ENCODE results near the gene RFTN1. TPM values are rescaled to one million over a fixed set of nuclear protein-coding genes. Genes with fewer than 3 reads are reported as not detected.
"Not testable (repeated sequence)": the region's sequence is repeated elsewhere in the genome, so short reads cannot be mapped to it uniquely, and the experiment has no call there.

RFTN1 gene
- total RNA-seq, 1 donor from 2014 or later, result 93.7 TPM

DNA sequence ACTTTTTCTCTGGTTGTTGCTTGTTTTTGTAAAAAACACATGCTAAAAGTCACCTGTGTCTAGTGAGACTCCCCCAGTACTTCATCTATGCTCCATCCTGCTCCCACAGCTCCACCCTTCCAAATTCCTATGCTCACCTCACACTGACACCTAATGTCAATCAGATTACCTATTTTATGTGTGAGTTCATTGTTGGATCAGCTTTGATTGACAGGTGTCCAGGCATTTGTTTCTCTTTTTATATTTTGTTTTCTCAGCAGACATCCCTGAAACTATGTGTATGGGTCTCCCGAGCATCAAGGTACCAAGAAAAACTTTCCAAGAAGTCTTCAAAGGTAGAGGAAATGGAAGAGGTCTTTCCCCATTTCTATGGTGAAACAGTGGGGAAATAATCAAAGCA lies 13.4 kb downstream of the RFTN1 start:
- peaks cover 61% of the 10 kb centered on the region for H3K4me1 Mint-ChIP-seq (ENCODE audit: low read depth)
- intact Hi-C loops (cut with micrococcal nuclease), result no loop called here
- no peaks in the 10 kb centered on the region for H3K9me3 Mint-ChIP-seq
- no peak overlapping the region for H3K4me3 Mint-ChIP-seq (ENCODE audit: low read depth)
- peak overlapping the region; percentile 4 for H3K27ac Mint-ChIP-seq
- no peak for DNase-seq (ENCODE audit: low spot score)
- peaks cover 79% of the 10 kb centered on the region for H3K36me3 Mint-ChIP-seq (ENCODE audit: low read depth)
- H3K27me3 Mint-ChIP-seq (ENCODE audit: low read depth), result no peaks in the 10 kb centered on the region

DNA sequence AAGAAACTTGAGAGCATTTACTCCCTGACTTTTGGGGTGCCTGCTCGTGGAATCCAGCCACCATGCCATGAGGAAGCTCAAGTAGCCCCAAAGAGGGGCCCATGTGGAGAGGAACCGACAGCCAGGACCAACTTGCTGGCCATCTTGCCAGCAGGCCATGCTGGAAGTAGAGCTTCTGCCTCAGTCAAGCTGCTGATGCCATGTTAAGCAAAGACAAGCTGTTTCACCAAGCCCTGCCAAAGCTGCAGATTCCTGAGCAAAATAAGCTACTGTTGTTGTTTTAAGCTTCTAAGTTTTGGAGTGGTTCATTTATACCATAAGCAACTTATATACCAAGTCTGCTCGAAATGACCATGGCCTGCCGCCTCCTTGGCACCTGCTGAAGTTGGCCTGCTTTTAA lies 14.1 kb downstream of the RFTN1 start:
- Mint-ChIP-seq H3K36me3 (ENCODE audit: low read depth) (peaks cover 77% of the 10 kb centered on the region), H3K4me3 (ENCODE audit: low read depth) (no peak overlapping the region), H3K27ac (no peak overlapping the region), H3K27me3 (ENCODE audit: low read depth) (no peaks in the 10 kb centered on the region), H3K9me3 (no peaks in the 10 kb centered on the region), H3K4me1 (ENCODE audit: low read depth) (peaks cover 61% of the 10 kb centered on the region)
- intact Hi-C loops (cut with micrococcal nuclease), result no loop called here
- DNase-seq (ENCODE audit: low spot score), result no peak

DNA sequence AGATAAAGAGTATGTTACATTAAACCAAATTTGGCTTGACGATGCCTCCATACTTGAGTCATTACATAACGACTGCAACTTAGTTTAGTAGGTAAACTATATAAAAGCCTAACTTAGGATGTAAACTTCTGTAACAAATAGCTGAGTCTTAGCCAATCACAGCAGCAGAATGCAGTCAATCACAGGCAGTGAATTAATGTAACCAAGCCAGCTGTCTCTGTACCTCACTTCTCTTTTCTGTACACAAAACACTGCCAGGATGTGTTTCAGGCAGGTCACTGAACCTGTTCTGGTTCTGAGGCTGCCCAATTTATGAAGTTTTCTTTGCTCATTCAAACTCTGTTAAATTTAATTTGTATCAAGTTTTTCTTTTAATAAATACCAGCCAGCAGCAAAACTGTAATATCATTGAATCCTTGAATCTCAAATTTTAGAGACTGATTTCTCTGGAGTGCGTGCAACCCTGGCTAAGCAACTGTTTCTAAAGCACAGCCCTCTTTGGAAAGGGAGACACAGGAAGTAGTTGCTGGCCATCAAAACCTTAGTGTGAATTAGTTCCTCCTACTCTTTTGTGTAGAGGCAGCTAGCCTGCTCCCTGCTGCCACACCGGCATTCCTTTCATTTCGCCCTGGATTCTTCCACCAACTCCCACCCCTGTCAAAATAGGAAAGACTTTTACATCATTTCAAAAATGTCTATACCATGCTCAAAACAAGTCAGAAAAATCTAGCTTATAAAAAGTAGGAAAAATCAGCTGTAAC lies 15.2 kb downstream of the RFTN1 start:
- no peak overlapping the region for H3K27ac Mint-ChIP-seq
- DNase-seq (ENCODE audit: low spot score), result no peak
- peaks cover 73% of the 10 kb centered on the region for H3K36me3 Mint-ChIP-seq (ENCODE audit: low read depth)
- peaks cover 57% of the 10 kb centered on the region for H3K4me1 Mint-ChIP-seq (ENCODE audit: low read depth)
- no peaks in the 10 kb centered on the region for H3K27me3 Mint-ChIP-seq (ENCODE audit: low read depth)
- H3K4me3 Mint-ChIP-seq (ENCODE audit: low read depth), result no peak overlapping the region
- intact Hi-C loops (cut with micrococcal nuclease), result no loop called here
- H3K9me3 Mint-ChIP-seq, result no peaks in the 10 kb centered on the region

DNA sequence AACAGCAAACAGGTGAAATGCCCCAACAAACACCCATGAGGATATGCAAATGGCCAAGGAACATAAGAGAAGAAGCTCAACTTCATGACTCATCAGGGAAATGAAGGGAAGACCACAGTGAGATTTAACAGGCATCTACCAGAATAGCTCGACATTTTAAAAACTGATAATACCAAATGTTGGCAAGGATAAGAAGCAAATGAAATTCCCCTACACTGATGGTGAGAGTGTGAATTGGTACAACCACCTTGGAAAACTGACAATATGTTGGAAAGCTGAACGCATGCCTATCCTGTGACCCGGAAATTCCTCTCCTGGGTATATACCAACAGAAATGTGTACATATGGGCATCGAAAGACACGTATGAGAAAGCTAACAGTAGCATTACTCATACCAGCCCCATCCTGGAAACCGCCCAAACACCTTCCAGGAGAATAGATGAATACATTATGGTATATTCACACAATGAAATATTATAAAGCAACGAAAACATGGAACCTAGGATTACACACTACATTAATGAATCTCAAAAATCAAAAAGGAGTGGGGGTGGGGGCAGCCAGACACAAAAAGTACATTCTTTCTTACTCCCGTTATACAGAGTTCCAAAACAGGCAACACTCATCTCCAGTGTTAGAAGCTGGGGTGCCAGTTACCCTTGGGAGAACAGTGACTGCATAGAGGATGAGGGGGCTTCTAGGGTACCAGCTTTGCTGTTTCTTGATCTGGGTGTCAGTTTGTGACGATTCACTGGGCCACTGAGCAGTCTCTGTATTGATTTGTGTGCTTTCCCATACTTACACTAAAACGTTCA lies 16.9 kb downstream of the RFTN1 start:
- Mint-ChIP-seq H3K27me3 (ENCODE audit: low read depth) (no peaks in the 10 kb centered on the region), H3K9me3 (no peaks in the 10 kb centered on the region), H3K36me3 (ENCODE audit: low read depth) (peaks cover 72% of the 10 kb centered on the region), H3K4me1 (ENCODE audit: low read depth) (peaks cover 53% of the 10 kb centered on the region), H3K4me3 (ENCODE audit: low read depth) (no peak overlapping the region), H3K27ac (peak overlapping the region; percentile 27)
- DNase-seq (ENCODE audit: low spot score), result no peak
- intact Hi-C loops (cut with micrococcal nuclease), result no loop called here

DNA sequence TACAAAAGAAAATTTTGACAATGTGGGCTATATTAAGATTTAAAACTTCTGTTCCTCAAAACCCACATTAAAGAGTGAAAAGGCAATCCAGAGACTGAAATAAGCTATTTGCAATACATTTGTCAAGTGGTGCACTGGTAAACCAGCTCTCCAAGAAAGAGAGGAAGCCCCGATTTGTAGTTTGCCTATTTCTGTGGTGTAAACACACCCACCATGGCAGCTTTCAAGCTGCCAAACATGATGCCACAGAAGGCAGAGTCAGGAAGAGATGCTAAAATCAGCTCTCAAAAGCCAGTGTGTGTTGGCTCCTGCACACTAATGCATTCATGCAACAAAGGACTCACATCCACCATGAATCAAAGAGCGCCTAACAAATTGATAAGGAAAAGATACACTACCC lies 17.5 kb downstream of the RFTN1 start:
- DNase-seq (ENCODE audit: low spot score), result no peak
- Mint-ChIP-seq H3K9me3 (no peaks in the 10 kb centered on the region), H3K36me3 (ENCODE audit: low read depth) (peaks cover 77% of the 10 kb centered on the region), H3K4me1 (ENCODE audit: low read depth) (peaks cover 53% of the 10 kb centered on the region), H3K4me3 (ENCODE audit: low read depth) (no peak overlapping the region), H3K27me3 (ENCODE audit: low read depth) (no peaks in the 10 kb centered on the region), H3K27ac (peak overlapping the region; percentile 8)
- intact Hi-C loops (cut with micrococcal nuclease), result no loop called here

DNA sequence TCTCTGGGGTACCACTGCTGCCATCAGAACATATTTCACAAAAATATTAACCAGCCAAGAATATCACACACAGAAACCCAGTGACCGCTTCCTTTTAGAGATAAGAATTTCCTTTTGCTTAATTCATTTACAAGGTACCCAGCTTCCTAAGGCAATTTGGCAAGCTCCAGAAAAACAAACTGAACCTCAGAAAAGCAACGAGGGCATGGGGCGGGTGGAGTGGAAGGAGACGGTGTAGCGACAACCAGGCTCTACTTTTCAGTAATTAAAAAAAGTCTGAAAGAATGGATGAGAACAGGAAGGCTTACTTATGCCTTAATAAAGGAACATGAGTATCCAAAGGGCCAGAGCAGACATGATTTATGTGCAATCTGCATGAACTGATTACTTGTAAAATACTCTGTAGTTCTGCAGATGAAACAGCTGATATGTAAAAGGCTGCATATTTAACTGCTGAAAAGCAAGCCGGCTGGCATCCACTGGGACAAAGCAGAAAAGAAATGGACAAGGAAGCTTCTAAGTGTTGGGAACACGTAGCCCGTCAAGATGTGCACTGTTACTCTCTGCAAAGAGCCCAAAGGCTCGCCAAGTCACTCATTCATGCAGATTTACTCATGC lies 18.6 kb downstream of the RFTN1 start:
- H3K27ac Mint-ChIP-seq, result no peak overlapping the region
- H3K36me3 Mint-ChIP-seq (ENCODE audit: low read depth), result peaks cover 77% of the 10 kb centered on the region
- H3K9me3 Mint-ChIP-seq, result no peaks in the 10 kb centered on the region
- no peak overlapping the region for H3K4me3 Mint-ChIP-seq (ENCODE audit: low read depth)
- intact Hi-C loops (cut with micrococcal nuclease), result no loop called here
- peaks cover 54% of the 10 kb centered on the region for H3K4me1 Mint-ChIP-seq (ENCODE audit: low read depth)
- no peaks in the 10 kb centered on the region for H3K27me3 Mint-ChIP-seq (ENCODE audit: low read depth)
- DNase-seq (ENCODE audit: low spot score), result no peak

DNA sequence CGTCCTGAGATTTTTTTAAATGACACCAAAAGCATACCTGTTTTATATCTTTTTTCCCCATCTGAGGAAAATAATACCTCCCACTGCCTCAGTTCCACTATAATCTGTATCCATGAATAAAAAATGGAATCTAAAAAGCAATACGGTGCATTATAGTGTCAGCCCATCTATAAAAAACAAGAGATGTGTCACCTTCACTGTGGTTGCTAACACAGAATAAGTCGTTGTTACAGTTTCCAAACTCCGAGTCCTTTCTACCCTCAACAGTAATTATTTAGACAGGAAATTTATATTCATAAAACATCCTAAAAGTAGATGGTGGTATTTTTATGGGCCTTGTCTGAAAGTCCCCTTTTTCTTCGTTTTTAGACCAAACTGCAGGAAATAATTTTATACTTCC lies 19.4 kb downstream of the RFTN1 start:
- peaks cover 79% of the 10 kb centered on the region for H3K36me3 Mint-ChIP-seq (ENCODE audit: low read depth)
- no peak overlapping the region for H3K4me3 Mint-ChIP-seq (ENCODE audit: low read depth)
- no peaks in the 10 kb centered on the region for H3K9me3 Mint-ChIP-seq
- no peak overlapping the region for H3K27ac Mint-ChIP-seq
- no peak for DNase-seq (ENCODE audit: low spot score)
- no peaks in the 10 kb centered on the region for H3K27me3 Mint-ChIP-seq (ENCODE audit: low read depth)
- peaks cover 55% of the 10 kb centered on the region for H3K4me1 Mint-ChIP-seq (ENCODE audit: low read depth)
- intact Hi-C loops (cut with micrococcal nuclease), result no loop called here

DNA sequence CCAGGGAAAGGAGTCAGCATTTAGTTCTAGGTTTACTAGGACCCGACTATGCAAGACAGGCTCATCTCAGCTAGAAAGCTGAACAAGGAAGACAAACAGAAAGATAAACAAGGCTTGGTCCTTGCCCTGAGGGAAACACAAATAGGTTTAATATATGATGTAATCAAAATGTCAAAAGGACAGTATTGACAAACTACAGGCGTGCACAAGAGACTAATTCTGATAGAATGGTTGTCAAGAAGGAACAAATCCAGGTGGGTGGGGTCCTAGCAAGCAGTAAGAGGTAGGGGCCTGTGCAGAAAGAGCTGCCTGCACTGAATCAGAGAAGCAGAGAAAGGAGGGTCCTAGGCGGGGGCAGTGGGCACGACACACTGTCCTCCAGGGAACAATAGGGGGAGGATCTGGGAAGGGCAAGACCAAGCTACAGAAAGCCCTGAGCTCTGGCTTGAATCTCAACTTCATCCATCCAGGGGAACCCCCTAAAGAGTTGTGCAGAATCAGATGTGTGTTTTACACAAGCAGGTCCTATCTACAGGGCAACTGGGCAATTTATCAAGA lies 23.4 kb downstream of the RFTN1 start:
- peaks cover 35% of the 10 kb centered on the region for H3K4me1 Mint-ChIP-seq (ENCODE audit: low read depth)

DNA sequence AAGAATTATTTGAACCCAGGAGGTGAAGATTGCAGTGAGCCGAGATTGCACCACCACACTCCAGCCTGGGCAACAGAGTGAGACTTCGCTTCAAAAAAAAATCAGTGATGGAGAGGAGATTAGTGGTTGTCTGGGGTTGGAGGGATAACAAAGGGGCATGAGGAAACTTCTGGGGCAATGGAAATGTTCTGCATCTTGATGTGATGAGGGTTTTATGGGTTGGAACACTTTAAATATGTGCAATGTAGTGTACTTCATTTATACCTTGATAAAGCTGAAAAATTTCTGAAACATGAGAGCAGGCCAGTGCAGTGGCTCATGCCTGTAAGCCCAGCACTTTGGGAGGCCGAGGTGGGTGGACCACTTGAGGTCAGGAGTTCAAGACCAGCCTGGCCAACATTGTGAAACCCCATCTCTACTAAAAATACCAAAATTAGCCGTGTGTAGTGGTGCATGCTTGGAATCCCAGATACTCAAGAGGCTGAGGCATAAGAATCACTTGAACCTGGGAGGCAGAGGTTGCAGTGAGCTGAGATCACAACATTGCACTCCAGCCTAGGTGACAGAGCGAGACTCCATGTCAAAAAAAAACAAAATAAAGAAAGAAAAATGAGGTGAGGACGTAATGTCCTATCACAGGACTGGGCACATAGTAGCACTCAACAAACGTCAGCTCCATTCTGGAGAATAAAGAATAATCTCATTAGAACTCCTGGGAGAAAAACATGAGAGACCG lies 24.0 kb downstream of the RFTN1 start:
- H3K9me3 Mint-ChIP-seq; intact Hi-C loops (cut with micrococcal nuclease); DNase-seq (ENCODE audit: low spot score); H3K27ac Mint-ChIP-seq; H3K27me3 Mint-ChIP-seq (ENCODE audit: low read depth); H3K4me3 Mint-ChIP-seq (ENCODE audit: low read depth): not testable (repeated sequence)
- peaks cover 79% of the 10 kb centered on the region for H3K36me3 Mint-ChIP-seq (ENCODE audit: low read depth)
- peaks cover 33% of the 10 kb centered on the region for H3K4me1 Mint-ChIP-seq (ENCODE audit: low read depth)

More for the DNA sequence above, 23.4 kb downstream of the RFTN1 start:
- DNase-seq (ENCODE audit: low spot score), result no peak
- Mint-ChIP-seq H3K9me3 (no peaks in the 10 kb centered on the region), H3K4me3 (ENCODE audit: low read depth) (no peak overlapping the region), H3K27me3 (ENCODE audit: low read depth) (no peaks in the 10 kb centered on the region), H3K36me3 (ENCODE audit: low read depth) (peaks cover 80% of the 10 kb centered on the region), H3K27ac (no peak overlapping the region)
- intact Hi-C loops (cut with micrococcal nuclease), result no loop called here

DNA sequence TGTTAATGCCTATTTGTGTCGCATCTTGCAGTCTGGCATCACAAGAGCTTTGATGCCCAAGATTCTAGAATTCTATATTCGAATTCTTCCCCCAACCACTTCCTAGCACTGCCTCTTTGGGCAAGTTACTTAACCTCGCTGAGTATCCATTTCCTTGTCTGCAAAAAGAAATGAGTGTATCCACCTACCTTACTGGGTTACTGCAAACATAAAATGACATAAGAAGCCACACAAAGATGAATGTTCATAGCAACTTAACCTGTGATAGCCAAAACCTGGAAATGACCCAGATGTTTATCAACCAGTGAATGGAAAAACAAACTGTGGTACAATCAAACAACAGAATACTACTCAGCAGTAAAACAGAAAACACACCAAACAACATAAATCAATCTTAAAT lies 24.9 kb downstream of the RFTN1 start:
- H3K36me3 Mint-ChIP-seq (ENCODE audit: low read depth), result peaks cover 80% of the 10 kb centered on the region
- DNase-seq (ENCODE audit: low spot score), result no peak
- H3K4me3 Mint-ChIP-seq (ENCODE audit: low read depth), result no peak overlapping the region
- no peaks in the 10 kb centered on the region for H3K27me3 Mint-ChIP-seq (ENCODE audit: low read depth)
- peaks cover 37% of the 10 kb centered on the region for H3K4me1 Mint-ChIP-seq (ENCODE audit: low read depth)
- intact Hi-C loops (cut with micrococcal nuclease), result no loop called here
- peak overlapping the region; percentile 40 for H3K27ac Mint-ChIP-seq
- no peaks in the 10 kb centered on the region for H3K9me3 Mint-ChIP-seq

DNA sequence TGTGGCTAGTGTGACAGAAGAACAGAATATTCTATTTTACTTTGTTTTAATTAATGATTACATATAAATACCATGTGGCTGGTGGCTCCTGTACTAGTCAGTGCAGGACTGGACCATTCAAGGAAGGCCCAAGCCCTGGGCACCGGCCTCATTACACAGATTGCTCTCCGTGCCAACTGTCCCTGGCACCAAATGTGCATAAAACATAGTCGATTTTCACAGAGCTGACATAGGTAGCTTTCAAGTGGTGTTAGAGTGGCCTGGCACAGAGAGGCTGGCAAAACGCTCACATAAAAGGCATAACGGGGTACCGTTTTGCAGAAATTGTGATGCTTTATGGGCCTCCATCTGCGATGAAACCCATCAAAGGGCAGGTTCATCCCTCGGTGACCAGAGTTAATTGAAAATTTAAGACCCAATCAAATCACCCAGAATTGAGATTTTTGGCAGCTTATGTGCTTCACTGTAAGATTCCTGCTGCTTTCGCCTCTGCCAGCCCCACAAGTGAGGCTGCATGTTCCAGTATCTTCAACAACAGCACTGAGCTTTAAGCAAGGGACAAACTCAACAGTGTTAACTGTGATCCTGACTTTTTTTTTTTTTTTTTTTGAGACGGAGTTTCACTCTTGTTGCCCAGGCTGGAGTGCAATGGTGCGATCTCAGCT lies 25.9 kb downstream of the RFTN1 start:
- H3K36me3 Mint-ChIP-seq (ENCODE audit: low read depth), result peaks cover 86% of the 10 kb centered on the region
- no peaks in the 10 kb centered on the region for H3K27me3 Mint-ChIP-seq (ENCODE audit: low read depth)
- H3K4me3 Mint-ChIP-seq (ENCODE audit: low read depth), result no peak overlapping the region
- no peak overlapping the region for H3K27ac Mint-ChIP-seq
- intact Hi-C loops (cut with micrococcal nuclease), result no loop called here
- DNase-seq (ENCODE audit: low spot score), result no peak
- no peaks in the 10 kb centered on the region for H3K9me3 Mint-ChIP-seq
- peaks cover 45% of the 10 kb centered on the region for H3K4me1 Mint-ChIP-seq (ENCODE audit: low read depth)

DNA sequence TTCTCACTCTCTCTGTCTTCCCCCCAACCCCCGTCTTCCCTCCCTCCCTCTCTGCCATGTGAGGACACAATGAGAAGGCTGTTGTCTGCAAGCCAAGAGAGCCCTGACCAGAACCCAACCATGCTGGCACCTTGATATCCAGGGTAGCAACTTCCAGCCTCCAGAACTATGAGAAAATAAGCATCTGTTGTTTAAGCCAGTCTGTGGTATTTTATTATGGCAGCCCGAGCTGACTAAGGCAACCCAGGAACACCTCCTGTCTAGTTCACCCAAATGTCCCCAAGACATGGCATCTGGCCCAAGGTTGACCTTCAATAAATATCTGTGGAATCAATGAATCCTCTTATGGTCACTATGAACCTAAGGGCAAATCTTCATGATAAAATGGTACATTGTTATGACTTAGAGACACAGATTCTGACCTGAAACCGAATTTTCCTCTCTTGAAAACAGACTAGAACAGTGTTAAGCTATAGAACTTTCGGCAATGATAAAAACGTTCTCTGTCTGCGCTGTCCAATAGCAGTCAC lies 26.5 kb downstream of the RFTN1 start:
- H3K4me3 Mint-ChIP-seq (ENCODE audit: low read depth), result no peak overlapping the region
- intact Hi-C loops (cut with micrococcal nuclease), result no loop called here
- DNase-seq (ENCODE audit: low spot score), result no peak
- peaks cover 52% of the 10 kb centered on the region for H3K4me1 Mint-ChIP-seq (ENCODE audit: low read depth)
- no peaks in the 10 kb centered on the region for H3K9me3 Mint-ChIP-seq
- peaks cover 84% of the 10 kb centered on the region for H3K36me3 Mint-ChIP-seq (ENCODE audit: low read depth)
- no peaks in the 10 kb centered on the region for H3K27me3 Mint-ChIP-seq (ENCODE audit: low read depth)
- no peak overlapping the region for H3K27ac Mint-ChIP-seq
